SJSA1 (cell line): ENCODE data around the gene PCGF2. TPM values are rescaled to one million over a fixed set of nuclear protein-coding genes. Genes with fewer than 3 reads are reported as not detected.

Source experiments
- DNase-seq, 2 experiments: peaks; one replicate each; pipeline ENCODE4 v3.0.0-alpha.2; 2015 to 2020; ENCODE audit warnings: low spot score in 2 of 2, low read depth in 1 of 2
- H3K27ac ChIP-seq: fragments of 250-450 bp; sonication (Bioruptor Pico); 2 replicates; pipeline ENCODE4 v1.5.1; 2020; ENCODE audit warnings: mild to moderate bottlenecking, moderate library complexity
- H3K27me3 ChIP-seq: fragments of 250-450 bp; sonication (Bioruptor Pico); replicated peaks from 2 replicates; pipeline ENCODE4 v1.5.1; 2020; ENCODE audit warnings: mild to moderate bottlenecking, moderate library complexity
- H3K36me3 ChIP-seq: fragments of 250-450 bp; sonication (Bioruptor Pico); 2 replicates; pipeline ENCODE4 v1.5.1; 2020; ENCODE audit warnings: mild to moderate bottlenecking
- H3K4me1 ChIP-seq: fragments of 250-450 bp; sonication (Bioruptor Pico); replicated peaks from 2 replicates; pipeline ENCODE4 v1.6.1; 2021; ENCODE audit warnings: mild to moderate bottlenecking
- H3K4me3 ChIP-seq: fragments of 250-450 bp; sonication (Bioruptor Pico); 2 replicates; pipeline ENCODE4 v1.5.1; 2020; ENCODE audit warnings: mild to moderate bottlenecking
- H3K9me3 ChIP-seq: fragments of 250-450 bp; sonication (Bioruptor Pico); replicated peaks from 2 replicates; pipeline ENCODE4 v1.5.1; 2020; ENCODE audit warnings: mild to moderate bottlenecking
- total RNA-seq: library from RNA; depleted of rRNA; stranded (reverse); fragments of >200 nt; shearing (Covaris generic); gene quantifications from 2 replicates; pipeline ENCODE4 v1.2.3, GENCODE V29; 2014

The PCGF2 gene
- total RNA-seq, 1 experiment from 2014 or later, result 3.6 TPM

GRCh38 chr17:38747463-38748148 is 530 bp downstream of the PCGF2 start:
- Histone ChIP-seq H3K4me3 (peak overlapping the region; percentile 88), H3K36me3 (peaks cover 16% of the 10 kb centered on the region), H3K4me1 (peaks cover 34% of the 10 kb centered on the region), H3K27me3 (no peaks in the 10 kb centered on the region), H3K27ac (peak overlapping the region; percentile 58), H3K9me3 (no peaks in the 10 kb centered on the region)
- peak in 1 of 2 experiments; percentile 34 for DNase-seq

GRCh38 chr17:38746849-38747462 is 1.2 kb downstream of the PCGF2 start:
- no peak for DNase-seq
- H3K27ac ChIP-seq, result no peak overlapping the region
- no peaks in the 10 kb centered on the region for H3K27me3 ChIP-seq
- peak overlapping the region; percentile 88 for H3K4me3 ChIP-seq
- peaks cover 34% of the 10 kb centered on the region for H3K4me1 ChIP-seq
- H3K9me3 ChIP-seq, result no peaks in the 10 kb centered on the region
- peaks cover 16% of the 10 kb centered on the region for H3K36me3 ChIP-seq

- no peak for DNase-seq
- H3K4me3 ChIP-seq, result peak overlapping the region; percentile 88
- no peaks in the 10 kb centered on the region for H3K27me3 ChIP-seq
- peaks cover 16% of the 10 kb centered on the region for H3K36me3 ChIP-seq
- H3K9me3 ChIP-seq, result no peaks in the 10 kb centered on the region
- peaks cover 32% of the 10 kb centered on the region for H3K4me1 ChIP-seq
- H3K27ac ChIP-seq, result no peak overlapping the region
These were observed 1.9 kb downstream of the PCGF2 start for GRCh38 chr17:38746004-38746848.

GRCh38 chr17:38745545-38745944 is 2.6 kb downstream of the PCGF2 start:
- Histone ChIP-seq H3K27me3 (no peaks in the 10 kb centered on the region), H3K4me3 (no peak overlapping the region), H3K4me1 (peaks cover 29% of the 10 kb centered on the region), H3K9me3 (no peaks in the 10 kb centered on the region), H3K27ac (no peak overlapping the region), H3K36me3 (peaks cover 16% of the 10 kb centered on the region)
- DNase-seq, result no peak

DNA sequence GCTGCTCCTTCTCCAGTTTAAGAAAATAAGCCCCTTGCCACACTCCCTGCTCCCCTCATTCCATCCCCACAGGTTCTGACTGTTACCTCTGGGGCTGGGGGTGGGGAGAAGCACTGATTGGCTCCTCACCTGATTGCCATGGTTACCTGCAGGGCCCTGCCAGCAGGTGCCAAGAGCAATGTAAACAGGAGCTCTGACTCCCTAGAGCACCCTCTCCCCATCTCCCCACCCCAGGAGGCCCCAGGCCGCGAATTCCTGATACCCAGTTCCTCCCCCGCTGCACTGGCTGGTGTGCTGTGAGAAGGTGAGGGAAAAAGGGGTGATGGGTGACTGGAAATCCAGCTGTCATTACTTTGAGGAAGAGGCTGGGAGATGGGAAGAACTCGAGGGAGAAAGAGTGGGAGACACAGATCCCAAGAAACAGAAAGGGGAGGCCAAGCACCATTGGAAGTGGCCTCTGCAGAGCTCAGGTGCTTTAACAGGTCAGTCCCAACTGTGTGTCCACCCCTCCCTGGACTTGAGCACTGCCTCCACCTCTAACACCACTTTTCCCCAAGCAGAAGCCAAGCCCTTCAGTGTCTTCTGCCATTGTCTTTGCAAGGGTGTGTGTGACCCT is 4.5 kb downstream of the PCGF2 start:
- DNase-seq, result no peak
- peaks cover 29% of the 10 kb centered on the region for H3K36me3 ChIP-seq
- H3K27ac ChIP-seq, result no peak overlapping the region
- H3K27me3 ChIP-seq, result no peaks in the 10 kb centered on the region
- H3K4me1 ChIP-seq, result peaks cover 13% of the 10 kb centered on the region
- H3K9me3 ChIP-seq, result no peaks in the 10 kb centered on the region
- no peak overlapping the region for H3K4me3 ChIP-seq

GRCh38 chr17:38742411-38743308 is 5.5 kb downstream of the PCGF2 start:
- no peak for DNase-seq
- no peaks in the 10 kb centered on the region for H3K9me3 ChIP-seq
- no peaks in the 10 kb centered on the region for H3K27me3 ChIP-seq
- no peak overlapping the region for H3K4me3 ChIP-seq
- H3K27ac ChIP-seq, result no peak overlapping the region
- peaks cover 10% of the 10 kb centered on the region for H3K4me1 ChIP-seq
- peaks cover 37% of the 10 kb centered on the region for H3K36me3 ChIP-seq

GRCh38 chr17:38741921-38742410 is 6.2 kb downstream of the PCGF2 start:
- DNase-seq, result no peak
- peaks cover 8% of the 10 kb centered on the region for H3K4me1 ChIP-seq
- H3K27ac ChIP-seq, result no peak overlapping the region

DNA sequence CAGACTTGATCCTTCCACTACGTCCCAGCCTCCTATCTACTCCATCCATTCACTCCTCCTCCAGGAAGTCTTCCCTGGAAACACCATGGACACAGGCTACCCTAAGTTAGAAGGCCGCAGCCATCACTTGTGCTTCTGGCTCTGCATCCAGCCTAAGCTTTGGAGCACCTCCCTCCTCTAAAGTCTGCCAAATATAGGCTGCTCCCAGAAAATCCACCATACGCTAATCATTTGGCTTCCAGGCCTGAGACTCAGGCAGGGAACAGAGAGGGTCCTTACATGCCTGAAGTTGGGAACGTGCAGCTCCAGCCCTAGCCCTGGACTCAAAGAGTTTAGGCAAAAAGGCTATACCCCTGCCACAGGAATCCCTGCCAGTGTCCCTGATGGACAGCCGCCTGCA is 6.7 kb downstream of the PCGF2 start:
- Histone ChIP-seq H3K4me3 (no peak overlapping the region), H3K27ac (no peak overlapping the region), H3K9me3 (no peaks in the 10 kb centered on the region), H3K36me3 (peaks cover 46% of the 10 kb centered on the region), H3K4me1 (peaks cover 3% of the 10 kb centered on the region), H3K27me3 (no peaks in the 10 kb centered on the region)
- DNase-seq, result no peak

More at GRCh38 chr17:38741921-38742410, 6.2 kb downstream of the PCGF2 start:
- Histone ChIP-seq H3K4me3 (no peak overlapping the region), H3K36me3 (peaks cover 41% of the 10 kb centered on the region), H3K9me3 (no peaks in the 10 kb centered on the region), H3K27me3 (no peaks in the 10 kb centered on the region)

DNA sequence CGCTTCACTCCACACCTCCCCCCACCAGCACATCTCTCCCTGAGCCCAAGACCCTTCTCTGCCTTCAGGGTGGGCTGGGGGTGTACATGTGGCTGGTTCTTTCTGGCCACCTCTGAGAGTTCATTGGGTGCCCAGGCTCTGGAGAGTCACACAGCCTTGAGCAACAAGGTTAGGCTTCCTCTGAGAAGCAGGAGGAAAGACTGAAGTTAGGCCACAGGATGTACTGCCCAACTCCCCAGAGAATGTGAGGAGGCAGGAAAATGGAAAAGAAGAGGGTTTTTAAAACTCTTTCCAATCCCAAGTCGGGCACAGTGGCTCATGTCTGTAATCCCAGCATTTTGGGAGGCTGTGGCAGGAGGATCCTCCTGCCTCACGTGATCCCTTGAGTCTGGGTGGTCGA is 7.3 kb downstream of the PCGF2 start:
- Histone ChIP-seq H3K4me1 (no peaks in the 10 kb centered on the region), H3K27me3 (no peaks in the 10 kb centered on the region), H3K36me3 (peaks cover 53% of the 10 kb centered on the region), H3K27ac (no peak overlapping the region), H3K4me3 (no peak overlapping the region), H3K9me3 (no peaks in the 10 kb centered on the region)
- DNase-seq, result no peak

- H3K27ac ChIP-seq, result no peak overlapping the region
- H3K27me3 ChIP-seq, result no peaks in the 10 kb centered on the region
- no peaks in the 10 kb centered on the region for H3K9me3 ChIP-seq
- H3K4me3 ChIP-seq, result no peak overlapping the region
- no peak for DNase-seq
- H3K36me3 ChIP-seq, result peaks cover 57% of the 10 kb centered on the region
- peaks cover 5% of the 10 kb centered on the region for H3K4me1 ChIP-seq
These were observed 8.1 kb downstream of the PCGF2 start for GRCh38 chr17:38740044-38740443.

DNA sequence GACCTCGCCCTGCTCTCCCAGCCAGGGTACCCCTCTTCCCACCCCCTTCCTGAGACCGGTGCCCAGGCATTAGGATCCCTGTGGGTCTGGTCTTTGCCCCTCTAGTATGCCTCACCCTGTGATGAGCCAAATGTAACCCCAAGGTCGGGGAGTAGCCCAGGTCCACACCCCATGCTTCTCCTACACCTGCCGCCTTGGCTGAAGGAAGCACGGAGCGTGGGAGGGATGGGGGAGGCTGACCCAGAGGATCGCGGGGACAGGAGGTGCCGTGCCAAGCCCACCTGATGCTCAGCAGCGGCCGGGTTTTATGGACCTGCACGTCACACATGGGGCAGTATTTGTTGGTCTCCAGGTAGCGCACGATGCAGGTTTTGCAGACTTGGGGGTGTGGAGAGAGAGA is 8.8 kb downstream of the PCGF2 start:
- Histone ChIP-seq H3K27me3 (no peaks in the 10 kb centered on the region), H3K4me1 (peaks cover 5% of the 10 kb centered on the region), H3K9me3 (no peaks in the 10 kb centered on the region), H3K36me3 (peaks cover 59% of the 10 kb centered on the region), H3K27ac (no peak overlapping the region), H3K4me3 (no peak overlapping the region)
- DNase-seq, result no peak

GRCh38 chr17:38738686-38739085 is 9.4 kb downstream of the PCGF2 start:
- no peak overlapping the region for H3K4me3 ChIP-seq
- no peak for DNase-seq
- peaks cover 5% of the 10 kb centered on the region for H3K4me1 ChIP-seq
- H3K27me3 ChIP-seq, result no peaks in the 10 kb centered on the region
- H3K36me3 ChIP-seq, result peaks cover 62% of the 10 kb centered on the region
- H3K27ac ChIP-seq, result no peak overlapping the region
- H3K9me3 ChIP-seq, result no peaks in the 10 kb centered on the region
